GM18861 (cell line): Measurements from ENCODE around the gene MT3.

ENCODE experiments used
- ATAC-seq: cut with Tn5 transposase; IDR thresholded peaks from one replicate; pipeline ENCODE4 v1.9.1; 2021; ENCODE audit not compliant: unreplicated experiment

Gene MT3

DNA sequence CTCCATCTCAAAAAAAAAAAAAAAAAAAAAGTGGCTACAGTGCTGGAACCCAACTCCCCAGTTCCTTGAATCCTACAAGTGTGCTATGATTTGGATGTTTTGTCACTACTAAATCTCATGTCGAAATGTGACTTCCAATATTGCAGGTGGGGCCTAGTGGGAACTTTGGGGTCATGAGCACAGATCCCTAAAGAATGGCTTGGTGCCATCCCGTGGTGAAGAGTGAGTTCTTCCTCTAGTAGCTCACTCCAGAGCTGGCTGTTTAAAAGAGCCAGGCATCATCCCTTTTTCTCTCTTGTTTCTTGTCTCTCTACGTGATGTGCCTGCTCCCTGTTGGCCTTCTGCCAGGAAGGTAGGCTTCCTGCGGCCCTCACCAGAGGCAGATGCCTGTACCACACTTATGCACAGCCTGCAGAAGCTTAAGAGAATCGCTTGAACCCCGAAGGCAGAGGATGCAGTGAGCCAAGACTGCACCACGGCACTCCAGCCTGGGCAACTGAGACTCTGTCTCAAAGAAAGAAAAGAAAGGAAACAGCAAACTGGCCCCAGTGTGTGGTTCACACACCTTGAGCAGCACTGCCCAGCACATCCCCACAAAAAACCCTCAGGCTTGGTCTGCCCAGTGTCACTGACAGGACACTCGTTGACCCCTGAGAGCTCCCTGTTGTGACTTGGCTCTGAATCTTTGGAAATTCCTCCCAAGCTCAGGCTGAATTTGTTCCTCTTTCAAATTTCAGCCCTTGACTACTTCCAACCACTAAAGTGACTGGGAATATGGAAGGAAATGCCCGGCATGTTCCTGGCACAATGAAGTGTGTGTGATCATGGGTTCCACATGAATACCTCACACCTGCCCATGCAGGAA is 39.4 kb downstream of the MT3 start:
- ATAC-seq: no peak

DNA sequence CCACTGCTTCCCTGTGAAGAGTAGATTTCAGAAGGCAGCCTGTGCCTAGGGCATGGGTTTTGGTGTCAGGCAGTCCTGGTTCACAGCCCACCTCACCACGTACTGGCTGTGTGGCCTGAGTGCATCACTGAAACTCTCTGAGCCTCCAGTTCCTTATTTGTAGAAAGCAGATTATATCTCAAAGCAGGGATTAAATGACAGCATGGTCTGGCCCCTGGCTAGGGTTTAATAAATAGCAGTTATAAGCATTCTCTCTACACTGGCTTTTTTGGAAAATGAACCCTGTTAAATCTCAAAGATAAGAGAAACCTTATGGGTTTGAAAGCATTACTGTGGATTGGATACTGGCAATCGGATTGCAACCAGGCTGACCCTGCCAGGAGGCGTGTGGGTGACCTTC is 40.2 kb downstream of the MT3 start:
- ATAC-seq: no peak

DNA sequence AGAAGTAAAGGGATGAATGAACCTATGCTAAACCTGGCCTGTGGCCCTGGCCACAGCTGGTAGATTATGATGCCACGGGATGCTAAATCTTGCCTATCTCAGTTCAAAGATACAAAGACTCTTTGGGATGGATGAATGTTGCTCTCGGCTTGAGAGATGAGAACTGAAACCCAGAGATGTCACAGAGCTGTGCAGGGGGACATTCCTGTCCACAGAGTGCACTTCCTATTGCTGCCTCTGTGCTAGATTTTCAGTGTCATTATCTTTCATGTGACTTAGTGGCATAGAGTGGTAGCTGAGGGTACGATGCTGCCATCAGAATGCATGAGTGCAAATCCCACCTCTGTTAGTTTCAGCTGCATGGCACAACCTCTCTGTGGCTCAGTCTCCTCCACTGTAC is 40.8 kb downstream of the MT3 start:
- ATAC-seq: peak; percentile 90

DNA sequence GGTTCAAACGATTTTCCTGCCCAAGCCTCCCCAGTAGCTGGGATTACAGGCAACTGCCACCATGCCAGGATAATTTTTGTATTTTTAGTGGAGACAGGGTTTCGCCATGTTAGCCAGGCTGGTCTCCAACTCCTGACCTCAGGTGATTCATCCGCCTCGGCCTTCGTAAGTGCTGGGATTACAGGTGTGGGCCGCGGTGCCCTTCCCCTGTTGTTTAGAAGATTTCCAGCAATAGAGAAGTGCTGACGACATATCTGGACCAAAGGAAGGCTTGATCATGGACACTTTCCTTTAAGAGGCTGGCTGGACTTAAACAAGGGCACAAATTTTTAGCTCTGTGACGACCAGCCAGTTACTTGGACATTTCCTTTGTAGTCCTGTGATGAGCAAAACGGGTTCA is 41.9 kb downstream of the MT3 start:
- no peak for ATAC-seq

DNA sequence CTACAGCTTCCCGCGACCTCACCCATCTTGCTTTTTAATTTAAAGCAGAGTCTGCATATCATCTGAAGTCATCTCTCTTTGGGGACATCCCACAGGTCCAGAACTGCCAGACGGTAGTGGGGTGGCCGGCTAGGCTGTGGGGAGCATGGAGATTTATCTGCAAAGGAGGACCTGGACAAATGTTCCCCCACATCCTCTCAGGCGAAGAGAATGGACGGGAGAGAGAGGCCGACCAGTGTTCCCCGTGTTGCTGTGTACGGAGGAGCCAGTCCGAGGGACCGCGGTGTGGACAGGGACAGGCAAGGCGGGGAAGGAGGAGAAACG is 42.5 kb downstream of the MT3 start:
- no peak for ATAC-seq

DNA sequence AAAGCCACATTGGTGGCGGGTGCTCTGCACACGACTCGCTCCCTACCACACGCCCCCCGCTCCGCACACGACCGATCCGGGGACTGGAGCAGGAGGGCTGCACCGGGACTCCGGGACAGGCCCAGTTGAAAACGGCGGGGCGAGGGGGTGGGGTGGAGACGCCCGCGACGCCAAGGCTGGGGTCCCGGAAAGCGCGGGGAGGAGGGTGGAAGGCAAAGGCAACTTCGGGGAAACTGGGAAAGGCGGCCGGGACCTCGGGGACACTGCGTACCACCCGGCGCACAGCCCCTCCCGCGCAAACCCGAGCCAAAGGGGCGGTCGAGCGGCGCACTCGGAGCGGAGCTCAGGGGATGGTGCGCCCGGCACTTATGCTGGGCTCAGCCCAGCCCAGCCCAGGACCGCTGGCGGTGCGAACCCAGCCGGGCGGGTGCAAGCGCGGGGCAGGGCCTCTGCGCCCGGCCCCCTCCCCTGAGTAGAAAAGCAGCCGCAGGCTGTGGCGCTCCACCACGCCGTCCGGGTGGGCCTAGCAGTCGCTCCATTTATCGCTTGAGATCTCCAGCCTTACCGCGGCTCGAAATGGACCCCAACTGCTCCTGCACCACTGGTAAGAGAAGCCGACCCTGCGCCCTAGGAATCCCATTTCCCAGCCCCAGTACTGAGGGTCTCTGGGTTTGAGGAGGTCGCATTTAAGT is 43.0 kb downstream of the MT3 start, which contains the start of gene MT1M:
TSS of gene MT1M (plus strand) at position 504 of the 692 bp plus-strand sequence. CDS start at position 577, 73 bp downstream.
- ATAC-seq: no peak

DNA sequence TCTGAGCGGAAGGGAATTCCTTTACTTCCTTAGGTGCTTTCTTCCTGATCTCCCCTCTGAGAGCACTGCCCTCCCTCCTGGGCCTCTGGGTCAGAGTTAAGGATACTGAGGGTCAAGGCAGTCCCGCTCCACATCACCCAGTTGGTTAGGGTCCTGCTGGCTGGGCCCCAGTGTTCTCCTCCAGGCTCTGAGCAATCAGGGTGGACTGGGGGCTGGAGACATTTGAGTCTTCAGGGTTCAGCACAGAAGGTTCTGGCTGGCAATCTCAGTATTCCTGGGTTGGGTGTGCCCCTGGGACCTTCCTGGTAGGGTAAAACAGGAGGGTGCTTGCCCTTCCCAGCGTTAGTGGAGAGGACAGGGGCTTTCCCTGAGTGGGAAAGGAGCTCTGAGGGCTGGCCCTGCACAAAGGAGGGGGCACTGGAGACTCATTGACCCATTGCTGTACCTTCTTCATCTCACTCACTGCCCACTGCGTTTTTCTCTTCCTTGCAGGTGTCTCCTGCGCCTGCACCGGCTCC is 43.6 kb downstream of the MT3 start:
- ATAC-seq: no peak

DNA sequence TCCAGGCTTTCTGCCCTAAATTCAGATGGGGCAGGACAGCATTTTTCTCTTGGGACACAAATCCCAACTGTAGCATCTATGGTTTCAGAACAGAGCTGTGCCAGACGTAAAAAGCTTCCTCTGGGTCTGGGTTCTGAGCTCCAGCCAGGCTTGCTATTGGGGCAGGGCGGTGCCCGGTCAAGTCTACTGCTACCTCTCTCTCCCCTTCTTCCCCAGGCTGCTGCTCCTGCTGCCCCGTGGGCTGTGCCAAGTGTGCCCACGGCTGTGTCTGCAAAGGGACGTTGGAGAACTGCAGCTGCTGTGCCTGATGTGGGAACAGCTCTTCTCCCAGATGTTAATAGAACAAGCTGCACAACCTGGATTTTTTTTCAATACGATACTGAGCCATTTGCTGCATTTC is 44.2 kb downstream of the MT3 start:
- ATAC-seq: no peak

DNA sequence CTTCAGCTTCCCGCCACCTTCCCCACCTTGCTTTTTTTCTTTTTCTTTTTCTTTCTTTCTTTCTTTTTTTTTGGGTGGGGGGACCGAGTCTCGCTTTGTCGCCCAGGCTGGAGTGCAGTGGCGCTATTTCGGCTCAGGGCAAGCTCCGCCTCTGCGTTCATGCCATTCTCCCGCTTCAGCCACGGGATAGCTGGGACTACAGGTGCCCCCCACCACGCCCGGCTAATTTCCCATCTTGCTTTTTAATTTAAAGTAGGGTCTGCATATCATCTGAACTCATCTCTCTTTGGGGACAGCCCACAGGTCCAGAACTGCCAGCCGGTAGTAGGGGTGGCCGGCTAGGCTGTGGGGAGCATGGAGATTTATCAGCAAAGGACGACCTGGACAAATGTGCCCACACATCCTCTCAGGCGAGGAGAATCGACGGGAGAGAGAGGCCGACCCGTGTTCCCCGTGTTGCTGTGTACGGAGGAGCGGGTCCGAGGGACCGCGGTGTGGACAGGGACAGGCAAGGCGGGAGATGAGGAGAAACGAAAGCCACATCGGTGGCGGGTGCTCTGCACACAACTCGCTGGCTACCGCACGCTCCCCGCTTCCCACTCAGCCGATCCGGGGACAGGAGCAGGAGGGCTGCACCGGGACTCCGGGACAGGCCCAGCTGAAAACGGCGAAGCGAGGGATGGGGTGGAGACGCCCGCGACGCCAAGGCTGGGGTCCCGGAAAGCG is 45.5 kb downstream of the MT3 start:
- ATAC-seq: no peak

DNA sequence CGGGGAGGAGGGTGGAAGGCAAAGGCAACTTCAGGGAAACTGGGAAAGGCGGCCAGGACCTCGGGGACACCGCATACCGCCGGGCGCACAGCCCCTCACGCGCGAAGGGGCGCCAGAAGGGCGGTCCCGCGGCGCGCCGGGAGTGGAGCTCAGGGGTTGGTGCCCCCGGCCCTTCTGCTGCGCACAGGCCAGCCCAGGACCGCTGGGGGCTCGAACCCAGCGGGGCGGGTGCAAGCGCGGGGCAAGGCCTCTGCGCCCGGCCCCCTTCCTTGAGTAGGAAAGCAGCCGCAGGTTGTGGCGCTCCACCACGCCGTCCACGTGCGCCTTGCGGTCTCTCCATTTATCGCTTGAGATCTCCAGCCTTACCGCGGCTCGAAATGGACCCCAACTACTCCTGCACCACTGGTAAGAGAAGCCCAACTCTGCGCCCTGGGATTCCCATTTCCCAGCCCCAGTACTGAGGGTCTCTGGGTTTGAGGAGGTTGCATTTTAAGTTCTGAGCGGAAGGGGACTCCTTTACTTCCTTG is 46.2 kb downstream of the MT3 start:
- ATAC-seq: no peak

DNA sequence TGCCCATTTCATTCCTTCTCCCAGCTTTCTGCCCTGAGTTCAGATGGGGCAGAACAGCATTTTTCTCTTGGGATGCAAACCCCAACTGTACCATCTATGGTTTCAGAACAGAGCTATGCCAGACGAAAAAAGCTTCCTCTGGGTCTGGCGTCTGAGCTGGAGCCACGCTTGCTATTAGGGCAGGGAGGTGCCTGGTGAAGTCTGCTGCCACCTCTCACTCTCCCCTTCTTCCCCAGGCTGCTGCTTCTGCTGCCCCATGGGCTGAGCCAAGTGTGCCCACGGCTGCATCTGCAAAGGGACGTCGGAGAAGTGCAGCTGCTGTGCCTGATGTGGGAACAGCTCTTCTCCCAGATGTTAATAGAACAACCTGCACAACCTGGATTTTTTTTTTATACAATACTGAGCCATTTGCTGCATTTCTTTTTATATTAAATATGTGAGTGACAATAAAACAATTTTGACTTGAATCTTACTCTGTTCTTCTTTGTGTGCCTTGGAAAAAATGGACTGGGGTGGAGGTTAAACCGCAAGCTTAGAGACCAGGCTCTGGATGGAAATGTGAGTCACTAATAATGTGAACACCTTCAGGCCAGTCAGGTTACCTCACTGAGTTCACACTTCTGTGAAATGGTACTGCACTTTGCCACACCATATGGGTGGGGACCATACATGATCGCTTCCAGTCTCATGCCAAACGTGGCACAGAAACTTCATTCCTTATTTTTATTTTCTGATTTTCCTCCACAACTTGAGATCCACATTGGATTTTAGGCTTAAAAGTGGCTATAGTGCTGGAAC is 47.5 kb downstream of the MT3 start:
- no peak for ATAC-seq

DNA sequence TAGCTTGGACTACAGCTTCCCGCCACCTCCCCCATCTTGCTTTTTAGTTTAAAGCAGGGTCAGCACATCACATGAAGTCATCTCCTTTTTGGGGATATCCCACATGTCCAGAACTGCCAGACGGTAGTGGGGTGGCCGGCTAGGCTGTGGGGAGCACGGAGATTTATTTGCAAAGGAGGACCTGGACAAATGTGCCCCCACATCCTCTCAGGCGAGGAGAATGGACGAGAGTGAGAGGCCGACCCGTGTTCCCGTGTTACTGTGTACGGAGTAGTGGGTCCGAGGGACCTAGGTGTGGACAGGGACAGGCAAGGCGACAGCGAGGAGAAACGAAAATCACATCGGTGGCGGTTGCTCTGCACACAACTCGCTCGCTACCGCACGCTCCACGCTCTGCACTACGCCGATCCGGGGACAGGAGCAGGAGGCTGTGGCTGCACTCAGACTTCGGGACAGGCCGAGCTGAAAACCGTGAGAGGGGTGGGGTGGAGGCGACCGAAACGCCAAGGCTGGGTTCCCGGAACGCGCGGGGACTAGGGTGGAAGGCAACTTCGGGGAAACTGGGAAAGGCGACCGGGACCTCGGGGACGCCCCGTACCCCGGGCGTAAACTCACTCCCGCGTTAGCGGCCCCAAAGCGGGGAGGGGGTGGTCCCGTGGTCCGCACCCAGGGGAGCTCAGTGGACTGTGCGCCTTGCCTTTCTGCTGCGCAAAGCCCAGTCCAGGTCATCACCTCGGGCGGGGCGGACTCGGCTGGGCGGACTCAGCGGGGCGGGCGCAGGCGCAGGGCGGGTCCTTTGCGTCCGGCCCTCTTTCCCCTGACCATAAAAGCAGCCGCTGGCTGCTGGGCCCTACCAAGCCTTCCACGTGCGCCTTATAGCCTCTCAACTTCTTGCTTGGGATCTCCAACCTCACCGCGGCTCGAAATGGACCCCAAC is 48.8 kb downstream of the MT3 start, which contains the start of gene MT1A:
TSS of gene MT1A (plus strand) at position 853 of the 937 bp plus-strand sequence. CDS start at position 926, 73 bp downstream.
- ATAC-seq: no peak

DNA sequence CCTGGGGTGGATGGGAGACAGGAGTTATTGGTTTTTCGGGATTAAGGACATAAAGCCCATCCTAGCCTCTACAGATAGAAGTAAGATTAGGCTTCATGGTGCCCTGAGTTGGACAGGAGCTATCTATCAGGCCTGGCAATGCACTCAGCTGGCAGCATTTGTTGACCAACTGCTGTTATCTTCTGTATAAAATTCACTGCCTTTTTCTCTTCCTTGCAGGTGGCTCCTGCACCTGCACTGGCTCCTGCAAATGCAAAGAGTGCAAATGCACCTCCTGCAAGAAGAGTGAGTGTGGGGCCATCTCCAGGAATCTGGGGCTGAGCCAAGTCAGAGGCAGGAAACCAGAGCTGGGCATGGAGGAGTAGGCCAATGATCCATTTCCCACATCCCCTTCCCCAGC is 49.7 kb downstream of the MT3 start:
- no peak for ATAC-seq

DNA sequence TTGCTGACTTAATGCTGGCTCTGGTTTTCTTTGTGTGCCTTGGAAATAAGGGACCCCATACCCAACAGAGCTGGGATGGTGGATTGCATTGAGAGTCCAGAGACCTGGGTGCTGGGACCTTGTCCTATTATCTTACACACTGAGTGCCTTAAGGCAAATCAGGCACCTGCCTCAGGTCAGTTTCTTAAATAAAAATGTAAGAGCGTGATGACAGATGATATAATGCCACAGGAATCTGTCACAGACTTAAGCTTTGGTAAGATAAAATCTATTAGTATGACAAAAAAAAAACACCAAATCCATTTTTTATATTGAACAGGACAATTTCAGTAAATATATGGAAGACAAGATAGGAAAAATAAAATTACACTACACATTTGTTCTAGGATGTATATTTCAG is 50.7 kb downstream of the MT3 start:
- no peak for ATAC-seq
